Measurements from ENCODE around the gene C19orf73.
A peak's percentile ranks its signal among the peaks of the same experiment; 100 is the strongest.

The C19orf73 gene

DNA sequence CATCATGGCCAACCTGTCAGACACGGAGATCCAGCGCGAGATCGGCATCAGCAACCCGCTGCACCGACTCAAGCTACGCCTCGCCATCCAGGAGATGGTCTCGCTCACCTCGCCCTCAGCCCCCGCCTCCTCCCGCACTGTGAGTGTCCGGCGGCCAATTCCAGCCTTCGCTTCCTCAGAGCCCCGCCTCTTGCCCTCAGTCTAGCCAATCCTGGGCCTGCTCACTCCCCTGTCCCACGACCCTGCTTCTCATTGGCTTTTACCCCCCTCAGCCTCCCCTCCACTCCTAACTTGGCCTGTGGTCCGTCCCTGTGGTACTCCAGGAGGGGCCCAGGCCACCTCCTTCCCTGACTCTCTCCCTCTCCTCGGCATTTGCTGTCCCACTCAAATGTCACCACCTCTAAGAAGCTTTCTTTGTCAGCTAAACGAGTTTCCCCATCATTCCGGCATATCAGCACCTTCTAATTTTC lies 24.0 kb upstream of the C19orf73 start:
- ATAC-seq, result peak; percentile 99
- no peak for TF ChIP-seq RARB (CRISPR knock-in tag; IDR thresholded peaks at IDR 0.05)
- TF ChIP-seq ZNF8 (CRISPR knock-in tag; IDR thresholded peaks at IDR 0.05), result peak; percentile 74

DNA sequence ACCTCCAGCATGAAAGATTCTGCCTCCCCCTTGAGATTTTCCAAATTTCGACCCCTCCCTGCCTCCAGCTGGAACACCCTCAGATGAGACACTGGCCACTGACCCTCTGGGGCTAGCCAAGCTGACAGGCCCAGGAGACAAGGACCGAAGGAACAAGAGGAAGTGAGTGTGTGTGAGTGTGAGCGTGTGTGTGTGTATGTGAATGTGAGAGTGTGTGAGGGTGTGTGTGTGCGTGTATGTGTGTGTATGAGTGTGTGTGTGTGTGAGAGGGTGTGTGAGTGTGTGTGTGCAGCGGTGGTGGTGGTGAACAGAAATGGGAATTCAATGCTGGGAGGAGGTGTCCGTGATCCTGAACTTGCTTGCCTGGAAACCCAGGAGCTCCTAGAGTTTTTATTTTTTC lies 22.4 kb upstream of the C19orf73 start:
- no peak for ATAC-seq

DNA sequence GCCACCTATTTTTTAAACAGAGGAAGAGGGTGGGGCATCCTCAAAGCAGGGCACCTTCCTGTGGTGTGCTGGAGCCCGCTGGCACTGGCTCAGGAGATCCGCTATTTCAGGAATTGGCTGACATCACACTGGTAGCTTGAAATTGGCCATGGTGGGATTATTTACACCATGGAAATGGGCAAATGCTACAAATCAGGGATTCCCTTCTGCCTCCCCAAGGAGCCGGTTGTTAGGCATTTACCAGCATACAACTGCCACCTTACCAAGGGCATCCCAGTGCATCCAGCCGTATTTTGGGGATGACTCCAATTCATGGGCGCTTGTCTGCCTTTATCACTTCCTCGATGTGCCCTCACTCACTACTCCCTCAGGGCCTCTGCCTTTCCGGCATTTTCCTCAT lies 22.0 kb upstream of the C19orf73 start:
- TF ChIP-seq, protein P1, sequence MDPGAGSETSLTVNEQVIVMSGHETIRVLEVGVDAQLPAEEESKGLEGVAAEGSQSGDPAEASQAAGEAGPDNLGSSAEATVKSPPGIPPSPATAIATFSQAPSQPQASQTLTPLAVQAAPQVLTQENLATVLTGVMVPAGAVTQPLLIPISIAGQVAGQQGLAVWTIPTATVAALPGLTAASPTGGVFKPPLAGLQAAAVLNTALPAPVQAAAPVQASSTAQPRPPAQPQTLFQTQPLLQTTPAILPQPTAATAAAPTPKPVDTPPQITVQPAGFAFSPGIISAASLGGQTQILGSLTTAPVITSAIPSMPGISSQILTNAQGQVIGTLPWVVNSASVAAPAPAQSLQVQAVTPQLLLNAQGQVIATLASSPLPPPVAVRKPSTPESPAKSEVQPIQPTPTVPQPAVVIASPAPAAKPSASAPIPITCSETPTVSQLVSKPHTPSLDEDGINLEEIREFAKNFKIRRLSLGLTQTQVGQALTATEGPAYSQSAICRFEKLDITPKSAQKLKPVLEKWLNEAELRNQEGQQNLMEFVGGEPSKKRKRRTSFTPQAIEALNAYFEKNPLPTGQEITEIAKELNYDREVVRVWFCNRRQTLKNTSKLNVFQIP (CRISPR knock-in tag; IDR thresholded peaks at IDR 0.05; ENCODE audit: borderline replicate concordance, low read depth), result no peak
- TF ChIP-seq, protein P2, sequence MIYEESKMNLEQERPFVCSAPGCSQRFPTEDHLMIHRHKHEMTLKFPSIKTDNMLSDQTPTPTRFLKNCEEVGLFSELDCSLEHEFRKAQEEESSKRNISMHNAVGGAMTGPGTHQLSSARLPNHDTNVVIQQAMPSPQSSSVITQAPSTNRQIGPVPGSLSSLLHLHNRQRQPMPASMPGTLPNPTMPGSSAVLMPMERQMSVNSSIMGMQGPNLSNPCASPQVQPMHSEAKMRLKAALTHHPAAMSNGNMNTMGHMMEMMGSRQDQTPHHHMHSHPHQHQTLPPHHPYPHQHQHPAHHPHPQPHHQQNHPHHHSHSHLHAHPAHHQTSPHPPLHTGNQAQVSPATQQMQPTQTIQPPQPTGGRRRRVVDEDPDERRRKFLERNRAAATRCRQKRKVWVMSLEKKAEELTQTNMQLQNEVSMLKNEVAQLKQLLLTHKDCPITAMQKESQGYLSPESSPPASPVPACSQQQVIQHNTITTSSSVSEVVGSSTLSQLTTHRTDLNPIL (CRISPR knock-in tag; IDR thresholded peaks at IDR 0.05; ENCODE audit: low read depth), result no peak
- no peak for TF ChIP-seq GLIS3 (CRISPR knock-in tag; IDR thresholded peaks at IDR 0.05)
- no peak for TF ChIP-seq CSDC2 (CRISPR knock-in tag; IDR thresholded peaks at IDR 0.05)
- TF ChIP-seq TOX (CRISPR knock-in tag; IDR thresholded peaks at IDR 0.05; ENCODE audit: borderline replicate concordance), result no peak
- TF ChIP-seq, protein P3, sequence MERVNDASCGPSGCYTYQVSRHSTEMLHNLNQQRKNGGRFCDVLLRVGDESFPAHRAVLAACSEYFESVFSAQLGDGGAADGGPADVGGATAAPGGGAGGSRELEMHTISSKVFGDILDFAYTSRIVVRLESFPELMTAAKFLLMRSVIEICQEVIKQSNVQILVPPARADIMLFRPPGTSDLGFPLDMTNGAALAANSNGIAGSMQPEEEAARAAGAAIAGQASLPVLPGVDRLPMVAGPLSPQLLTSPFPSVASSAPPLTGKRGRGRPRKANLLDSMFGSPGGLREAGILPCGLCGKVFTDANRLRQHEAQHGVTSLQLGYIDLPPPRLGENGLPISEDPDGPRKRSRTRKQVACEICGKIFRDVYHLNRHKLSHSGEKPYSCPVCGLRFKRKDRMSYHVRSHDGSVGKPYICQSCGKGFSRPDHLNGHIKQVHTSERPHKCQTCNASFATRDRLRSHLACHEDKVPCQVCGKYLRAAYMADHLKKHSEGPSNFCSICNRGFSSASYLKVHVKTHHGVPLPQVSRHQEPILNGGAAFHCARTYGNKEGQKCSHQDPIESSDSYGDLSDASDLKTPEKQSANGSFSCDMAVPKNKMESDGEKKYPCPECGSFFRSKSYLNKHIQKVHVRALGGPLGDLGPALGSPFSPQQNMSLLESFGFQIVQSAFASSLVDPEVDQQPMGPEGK (CRISPR knock-in tag; IDR thresholded peaks at IDR 0.05; ENCODE audit: borderline replicate concordance), result no peak
- no peak for TF ChIP-seq ESRRG (CRISPR knock-in tag; IDR thresholded peaks at IDR 0.05)
- ATAC-seq, result no peak

More for the DNA sequence above, 22.4 kb upstream of the C19orf73 start:
- TF ChIP-seq SNAI2 (CRISPR knock-in tag; IDR thresholded peaks at IDR 0.05) (no peak), RARB (CRISPR knock-in tag; IDR thresholded peaks at IDR 0.05) (no peak)

DNA sequence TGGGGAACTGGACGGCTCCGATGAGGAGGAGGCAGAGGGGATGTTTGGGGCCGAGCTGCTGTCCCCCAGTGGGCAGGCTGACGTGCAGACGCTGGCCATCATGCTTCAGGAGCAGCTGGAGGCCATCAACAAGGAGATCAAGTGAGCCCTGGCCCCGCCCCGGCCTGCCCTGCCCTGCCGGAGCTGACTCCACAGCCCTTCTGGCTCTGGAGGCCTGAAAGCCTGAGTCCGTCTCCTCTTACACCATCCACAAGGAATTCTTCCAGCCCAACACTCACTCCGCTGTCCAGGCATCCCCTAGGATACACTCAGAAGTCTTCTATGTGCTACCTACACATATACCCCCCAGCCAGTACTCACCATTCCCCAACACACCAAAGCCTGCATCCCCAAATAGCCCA lies 17.8 kb upstream of the C19orf73 start:
- no peak for ATAC-seq
- no peak for TF ChIP-seq ZC3H10 (CRISPR knock-in tag; IDR thresholded peaks at IDR 0.05)
- TF ChIP-seq ZFP3 (CRISPR knock-in tag; IDR thresholded peaks at IDR 0.05), result no peak
- TF ChIP-seq ZNF565 (CRISPR knock-in tag; conservative IDR thresholded peaks at IDR 0.05; ENCODE audit: low read depth), result no peak
- TF ChIP-seq ESRRG (CRISPR knock-in tag; IDR thresholded peaks at IDR 0.05), result no peak
- TF ChIP-seq, protein P4, sequence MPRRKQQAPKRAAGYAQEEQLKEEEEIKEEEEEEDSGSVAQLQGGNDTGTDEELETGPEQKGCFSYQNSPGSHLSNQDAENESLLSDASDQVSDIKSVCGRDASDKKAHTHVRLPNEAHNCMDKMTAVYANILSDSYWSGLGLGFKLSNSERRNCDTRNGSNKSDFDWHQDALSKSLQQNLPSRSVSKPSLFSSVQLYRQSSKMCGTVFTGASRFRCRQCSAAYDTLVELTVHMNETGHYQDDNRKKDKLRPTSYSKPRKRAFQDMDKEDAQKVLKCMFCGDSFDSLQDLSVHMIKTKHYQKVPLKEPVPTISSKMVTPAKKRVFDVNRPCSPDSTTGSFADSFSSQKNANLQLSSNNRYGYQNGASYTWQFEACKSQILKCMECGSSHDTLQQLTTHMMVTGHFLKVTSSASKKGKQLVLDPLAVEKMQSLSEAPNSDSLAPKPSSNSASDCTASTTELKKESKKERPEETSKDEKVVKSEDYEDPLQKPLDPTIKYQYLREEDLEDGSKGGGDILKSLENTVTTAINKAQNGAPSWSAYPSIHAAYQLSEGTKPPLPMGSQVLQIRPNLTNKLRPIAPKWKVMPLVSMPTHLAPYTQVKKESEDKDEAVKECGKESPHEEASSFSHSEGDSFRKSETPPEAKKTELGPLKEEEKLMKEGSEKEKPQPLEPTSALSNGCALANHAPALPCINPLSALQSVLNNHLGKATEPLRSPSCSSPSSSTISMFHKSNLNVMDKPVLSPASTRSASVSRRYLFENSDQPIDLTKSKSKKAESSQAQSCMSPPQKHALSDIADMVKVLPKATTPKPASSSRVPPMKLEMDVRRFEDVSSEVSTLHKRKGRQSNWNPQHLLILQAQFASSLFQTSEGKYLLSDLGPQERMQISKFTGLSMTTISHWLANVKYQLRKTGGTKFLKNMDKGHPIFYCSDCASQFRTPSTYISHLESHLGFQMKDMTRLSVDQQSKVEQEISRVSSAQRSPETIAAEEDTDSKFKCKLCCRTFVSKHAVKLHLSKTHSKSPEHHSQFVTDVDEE (CRISPR knock-in tag; IDR thresholded peaks at IDR 0.05), result no peak
- TF ChIP-seq, protein P2 (CRISPR knock-in tag; IDR thresholded peaks at IDR 0.05; ENCODE audit: low read depth), result no peak
- no peak for TF ChIP-seq ISL1 (CRISPR knock-in tag; IDR thresholded peaks at IDR 0.05)
- TF ChIP-seq SNAI2 (CRISPR knock-in tag; IDR thresholded peaks at IDR 0.05), result no peak
- no peak for TF ChIP-seq ZFP30 (CRISPR knock-in tag; IDR thresholded peaks at IDR 0.05)
- no peak for TF ChIP-seq RARB (CRISPR knock-in tag; IDR thresholded peaks at IDR 0.05)

DNA sequence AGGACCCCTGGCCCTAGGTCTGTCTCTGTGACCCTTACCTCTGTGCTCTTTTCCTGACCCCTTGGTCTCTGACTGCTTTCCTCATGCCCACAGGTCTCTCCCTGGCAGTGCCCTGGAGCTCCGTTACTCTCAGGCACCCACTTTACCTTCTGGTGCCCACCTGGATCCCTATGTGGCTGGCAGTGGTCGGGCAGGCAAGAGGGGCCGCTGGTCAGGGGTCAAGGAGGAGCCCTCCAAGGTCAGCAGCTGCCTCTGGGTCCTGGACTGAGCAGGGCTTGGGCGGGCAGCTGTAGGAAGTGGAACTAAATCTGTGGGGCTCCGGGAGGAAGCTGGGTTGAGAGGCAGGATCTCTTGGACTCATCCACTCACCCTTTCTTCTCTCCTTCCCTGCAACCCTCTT lies 16.7 kb upstream of the C19orf73 start:
- no peak for ATAC-seq
- TF ChIP-seq ZFP3 (CRISPR knock-in tag; IDR thresholded peaks at IDR 0.05) (no peak), ZNF565 (CRISPR knock-in tag; conservative IDR thresholded peaks at IDR 0.05; ENCODE audit: low read depth) (no peak), ARNTL (CRISPR knock-in tag; IDR thresholded peaks at IDR 0.05; ENCODE audit: borderline replicate concordance, low read depth) (no peak), ESRRG (CRISPR knock-in tag; IDR thresholded peaks at IDR 0.05) (no peak), ZFP30 (CRISPR knock-in tag; IDR thresholded peaks at IDR 0.05) (no peak), TCF4 (CRISPR knock-in tag; IDR thresholded peaks at IDR 0.05; ENCODE audit: borderline replicate concordance) (no peak), OSR1 (CRISPR knock-in tag; IDR thresholded peaks at IDR 0.05) (no peak)
- TF ChIP-seq, protein P3 (CRISPR knock-in tag; IDR thresholded peaks at IDR 0.05; ENCODE audit: borderline replicate concordance), result no peak
- TF ChIP-seq, protein P5, sequence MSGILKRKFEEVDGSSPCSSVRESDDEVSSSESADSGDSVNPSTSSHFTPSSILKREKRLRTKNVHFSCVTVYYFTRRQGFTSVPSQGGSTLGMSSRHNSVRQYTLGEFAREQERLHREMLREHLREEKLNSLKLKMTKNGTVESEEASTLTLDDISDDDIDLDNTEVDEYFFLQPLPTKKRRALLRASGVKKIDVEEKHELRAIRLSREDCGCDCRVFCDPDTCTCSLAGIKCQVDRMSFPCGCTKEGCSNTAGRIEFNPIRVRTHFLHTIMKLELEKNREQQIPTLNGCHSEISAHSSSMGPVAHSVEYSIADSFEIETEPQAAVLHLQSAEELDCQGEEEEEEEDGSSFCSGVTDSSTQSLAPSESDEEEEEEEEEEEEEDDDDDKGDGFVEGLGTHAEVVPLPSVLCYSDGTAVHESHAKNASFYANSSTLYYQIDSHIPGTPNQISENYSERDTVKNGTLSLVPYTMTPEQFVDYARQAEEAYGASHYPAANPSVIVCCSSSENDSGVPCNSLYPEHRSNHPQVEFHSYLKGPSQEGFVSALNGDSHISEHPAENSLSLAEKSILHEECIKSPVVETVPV (CRISPR knock-in tag; IDR thresholded peaks at IDR 0.05), result no peak
